Measurements from ENCODE around the gene MYO9B.

MYO9B gene

GRCh38 chr19:17244618-17245534 is 169.3 kb downstream of the MYO9B start:
- DNase-seq: no peak

GRCh38 chr19:17245535-17245984 is 170.0 kb downstream of the MYO9B start, which contains the start of gene NR2F6:
Gene NR2F6 (minus strand): TSS chr19:17245919. CDS start chr19:17245220, 699 bp downstream.
- DNase-seq: no peak

GRCh38 chr19:17246681-17247425 is 171.3 kb downstream of the MYO9B start:
- no peak for DNase-seq

GRCh38 chr19:17248011-17248776 is 172.6 kb downstream of the MYO9B start:
- no peak for DNase-seq

GRCh38 chr19:17249887-17250548 is 174.4 kb downstream of the MYO9B start:
- no peak for DNase-seq

- no peak for DNase-seq
Observed at GRCh38 chr19:17254636-17255035, 179.1 kb downstream of the MYO9B start.

GRCh38 chr19:17255150-17255621 is 179.6 kb downstream of the MYO9B start:
- no peak for DNase-seq

- DNase-seq: no peak
Observed at GRCh38 chr19:17256130-17256529, 180.6 kb downstream of the MYO9B start.

- DNase-seq: no peak
Observed at GRCh38 chr19:17259118-17259780, 183.7 kb downstream of the MYO9B start.

GRCh38 chr19:17259934-17260333 is 184.4 kb downstream of the MYO9B start:
- DNase-seq: no peak

- DNase-seq: peak; percentile 11
Observed at GRCh38 chr19:17260842-17261325, 185.3 kb downstream of the MYO9B start.

GRCh38 chr19:17262557-17262956 is 187.0 kb downstream of the MYO9B start:
- DNase-seq: no peak

Measured in kidney glomerular epithelial cell (primary cell).